HG02678 (cell line): ENCODE results near the gene UBE2G1.

Experiments used
- ATAC-seq: cut with Tn5 transposase; IDR thresholded peaks from one replicate; pipeline ENCODE4 v1.9.1; 2021; ENCODE audit warnings: mild to moderate bottlenecking, moderate library complexity; ENCODE audit not compliant: unreplicated experiment

UBE2G1 gene

DNA sequence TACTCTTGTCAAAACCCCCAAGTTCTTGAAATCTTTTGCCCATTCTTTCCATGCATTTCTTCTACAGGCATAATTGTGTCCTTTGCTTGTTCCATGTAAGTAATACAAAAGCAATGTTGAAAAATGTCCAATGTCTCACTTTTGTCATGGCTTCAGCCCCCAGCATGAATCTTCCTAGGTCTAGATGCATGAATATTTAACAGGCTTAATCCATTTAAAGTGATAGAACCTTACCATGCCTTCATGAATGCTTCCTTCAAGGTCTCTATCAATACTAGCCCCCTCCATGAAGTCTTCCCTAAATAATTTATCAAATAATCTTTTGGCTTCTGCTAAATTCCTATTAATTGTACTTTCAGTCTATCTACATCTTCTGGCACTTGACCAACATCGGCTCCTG, 56.6 kb downstream of the UBE2G1 start:
- no peak for ATAC-seq

DNA sequence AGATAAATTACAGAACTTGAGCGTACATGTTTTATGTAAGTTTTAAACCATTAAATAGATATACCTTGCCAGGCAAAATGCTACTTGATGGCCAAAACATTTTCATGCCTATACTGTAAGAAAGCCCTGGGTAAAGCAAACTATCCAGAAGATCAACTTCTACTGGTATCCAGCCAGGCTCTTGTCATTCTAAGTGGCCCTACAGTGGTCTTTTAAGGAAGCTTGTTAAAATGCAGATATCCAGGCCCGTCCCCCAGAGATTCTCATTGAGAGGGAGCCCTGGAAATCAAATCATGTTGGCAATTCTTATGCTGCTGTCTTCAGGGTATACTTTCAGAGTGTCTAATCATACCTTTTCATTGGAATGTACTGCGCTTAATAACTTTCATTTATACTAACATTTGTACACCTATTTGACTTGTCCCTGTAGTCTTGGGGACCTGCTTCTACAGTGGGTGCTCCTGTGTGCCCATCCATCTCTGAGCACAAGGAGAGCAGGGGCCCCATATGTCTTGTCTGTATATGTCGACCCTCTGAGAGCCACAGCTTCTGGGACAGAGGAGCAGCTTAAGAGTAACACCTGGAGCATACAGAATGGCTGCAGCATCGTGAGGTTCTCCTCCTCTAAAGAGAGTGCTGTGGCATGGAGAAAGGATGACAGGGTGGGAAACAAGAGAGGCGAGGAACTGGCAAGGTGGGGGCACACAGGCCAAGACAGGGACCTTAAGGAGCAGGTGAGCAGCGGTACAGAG, 59.1 kb downstream of the UBE2G1 start:
- no peak for ATAC-seq

DNA sequence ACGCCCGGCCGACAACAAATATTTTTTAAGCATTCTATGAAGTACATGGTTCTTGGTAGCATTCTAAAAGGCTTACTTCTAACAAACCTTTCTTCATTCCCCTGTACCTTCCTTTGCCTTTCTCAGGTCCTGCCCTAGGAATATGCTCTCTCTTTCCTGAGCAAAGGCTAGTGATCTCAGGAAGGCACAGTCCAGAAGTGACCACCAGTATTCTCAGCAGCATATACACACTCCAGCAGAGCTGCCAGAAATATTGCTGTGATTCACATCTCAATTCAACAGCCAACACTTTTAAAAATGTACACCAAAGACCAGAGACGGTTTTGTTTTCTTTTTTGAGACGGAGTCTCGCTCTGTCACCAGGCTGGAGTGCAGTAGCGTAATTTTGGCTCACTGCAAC, 61.3 kb downstream of the UBE2G1 start:
- ATAC-seq, result no peak

DNA sequence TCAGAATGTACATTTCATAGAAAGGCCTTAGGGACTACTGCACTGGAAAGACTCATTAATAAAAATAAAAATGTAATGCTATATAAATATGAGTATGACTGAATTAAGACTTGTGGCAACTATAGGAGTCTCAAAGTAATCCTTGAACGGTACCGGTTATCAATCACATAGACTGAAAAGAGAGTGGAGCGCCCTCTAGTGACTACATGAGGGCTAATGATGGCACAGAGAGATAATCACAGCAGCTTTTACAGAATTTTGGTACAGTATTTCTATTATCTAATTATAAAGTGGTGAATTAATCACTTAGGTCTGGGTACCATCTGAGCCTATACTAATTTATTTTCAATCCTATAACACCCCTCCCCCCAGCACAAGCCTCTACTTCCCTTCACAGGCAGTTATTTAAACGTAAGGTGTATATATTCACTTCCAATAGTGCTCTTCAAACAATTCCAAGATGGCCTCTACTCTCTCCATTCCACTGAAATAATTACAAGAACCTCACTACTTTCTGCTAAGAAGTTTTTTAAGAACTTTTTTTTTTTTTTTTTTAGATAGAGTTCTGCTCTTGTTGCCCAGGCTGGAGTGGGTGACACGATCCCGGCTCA, 62.0 kb downstream of the UBE2G1 start:
- no peak for ATAC-seq

DNA sequence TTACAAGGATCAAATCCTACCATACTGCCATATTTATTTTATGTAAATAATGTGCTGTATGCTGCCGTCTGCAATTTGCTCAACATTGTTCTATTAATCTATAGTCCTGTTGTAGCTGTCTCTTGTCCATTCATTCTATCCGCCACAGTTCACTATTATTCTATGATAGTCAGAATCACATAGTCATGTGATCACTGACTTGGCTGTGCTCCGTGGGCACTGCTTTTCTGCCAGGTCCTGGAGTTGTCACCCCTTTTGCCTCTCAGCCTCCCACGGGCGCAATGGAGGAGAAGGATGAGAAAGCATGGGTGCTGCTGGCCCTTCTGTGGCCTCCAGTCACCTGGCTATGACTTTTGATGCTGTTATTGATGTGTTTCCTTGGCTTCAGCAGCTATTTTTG, 65.4 kb downstream of the UBE2G1 start:
- no peak for ATAC-seq

DNA sequence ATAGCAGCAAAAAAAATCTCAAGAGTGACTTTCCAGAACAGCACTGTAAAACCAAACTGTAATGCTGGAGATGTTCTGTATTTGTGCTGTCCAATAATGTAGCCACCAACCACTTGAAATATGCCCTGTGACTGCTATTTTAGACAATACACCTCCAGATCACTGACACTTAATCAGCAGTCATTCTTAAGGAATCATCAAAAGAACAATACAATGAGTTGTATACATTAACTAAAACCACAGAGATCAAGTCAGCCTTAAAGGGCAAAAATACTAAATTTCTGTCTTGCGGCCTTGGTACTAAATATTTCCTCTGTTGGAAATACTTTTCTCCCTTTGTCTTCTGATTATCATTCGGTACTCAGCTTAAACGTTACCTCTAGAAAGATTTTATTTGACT, 69.1 kb downstream of the UBE2G1 start:
- no peak for ATAC-seq

DNA sequence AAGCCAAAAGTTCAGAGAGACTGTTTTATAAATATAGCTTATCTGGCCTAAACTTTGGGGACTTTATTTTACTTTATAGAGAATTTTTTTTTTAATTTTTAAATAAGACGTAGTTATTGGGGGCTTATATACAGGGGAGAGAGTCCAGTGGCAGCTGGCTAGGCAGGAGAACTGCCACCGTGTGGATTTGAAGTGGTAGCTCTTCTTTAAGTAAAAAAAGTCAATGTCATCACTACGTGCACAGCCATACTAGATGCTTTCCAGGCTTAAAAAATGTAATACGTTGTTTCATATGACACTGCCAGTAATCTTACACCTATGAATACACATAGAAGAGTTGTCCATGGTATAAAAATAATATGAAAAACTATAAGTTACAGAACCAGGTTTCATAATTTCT, 70.8 kb downstream of the UBE2G1 start:
- ATAC-seq, result no peak

DNA sequence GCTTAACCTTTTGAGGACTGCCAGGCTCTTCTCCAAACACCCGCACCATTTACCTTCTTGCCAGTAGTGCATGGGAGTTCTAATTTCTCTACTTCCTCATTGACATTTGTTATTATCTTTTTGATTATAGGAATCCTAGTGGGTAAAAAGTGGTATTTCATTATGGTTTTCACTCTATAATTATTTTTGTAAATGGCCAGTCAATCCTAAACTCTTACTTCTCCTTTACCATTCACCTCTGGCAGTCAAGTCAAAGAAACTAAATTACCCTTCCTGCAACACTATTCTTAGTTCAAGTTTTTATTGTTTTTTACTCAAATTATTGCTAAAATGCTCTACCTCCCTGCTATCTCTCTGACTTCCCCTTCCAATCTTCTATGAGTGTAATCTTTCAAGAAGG, 72.9 kb downstream of the UBE2G1 start:
- no peak for ATAC-seq

DNA sequence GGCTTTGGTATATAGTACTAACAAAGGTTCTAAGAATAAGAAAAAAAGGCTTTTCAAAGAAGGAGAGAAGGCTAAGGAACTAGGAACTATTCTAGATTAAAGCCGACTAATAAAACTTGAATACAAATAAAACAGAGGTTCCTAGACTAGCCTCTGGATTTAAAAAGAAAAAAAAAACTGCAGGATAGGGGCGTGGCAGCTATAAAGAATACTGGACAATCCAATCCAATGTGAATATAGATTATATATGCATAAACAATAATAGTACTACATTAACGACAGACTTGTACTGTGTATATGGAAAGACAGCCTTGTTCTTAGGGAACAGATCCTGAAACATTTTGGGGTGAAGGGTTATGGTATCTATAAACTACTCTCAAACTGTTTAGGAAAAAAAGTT, 78.8 kb downstream of the UBE2G1 start:
- no peak for ATAC-seq

DNA sequence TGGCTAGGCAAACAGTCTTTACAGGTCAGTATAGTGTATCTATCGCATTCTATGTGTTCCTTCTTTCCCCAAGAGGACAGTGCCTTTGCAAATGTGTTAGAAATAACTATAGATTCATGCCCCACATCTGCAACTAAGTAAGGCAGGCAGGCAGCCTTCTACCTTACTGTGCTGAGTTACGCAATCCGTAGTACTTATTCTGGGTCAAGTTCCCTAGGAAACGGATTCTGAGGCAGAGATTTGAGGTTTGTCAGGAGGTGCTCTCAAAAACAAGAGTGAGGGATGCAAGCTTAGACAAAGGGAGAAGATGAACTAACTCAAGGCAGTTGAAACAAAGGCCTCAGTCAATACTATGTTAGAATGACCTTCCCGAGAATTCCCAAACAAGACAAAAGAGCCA, 90.0 kb downstream of the UBE2G1 start:
- no peak for ATAC-seq

DNA sequence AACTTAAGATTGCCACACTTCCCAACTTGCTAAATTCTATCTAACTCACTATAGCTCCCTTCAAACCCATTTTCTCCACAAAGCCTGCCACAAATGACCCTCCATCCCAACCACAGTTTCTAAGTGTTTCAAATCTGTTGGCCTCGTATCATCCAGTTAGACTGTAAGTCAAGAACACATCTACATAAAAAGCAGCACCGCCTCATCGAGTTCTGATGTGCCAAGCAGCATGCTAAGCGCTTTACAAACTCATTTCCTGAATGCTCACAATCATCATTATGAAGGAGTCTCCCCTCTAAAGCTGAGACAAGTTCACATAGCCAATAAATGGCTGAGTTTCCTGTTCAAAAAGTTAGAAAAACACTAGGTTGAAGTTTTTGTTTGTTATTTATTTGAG, 93.5 kb downstream of the UBE2G1 start:
- ATAC-seq, result no peak

DNA sequence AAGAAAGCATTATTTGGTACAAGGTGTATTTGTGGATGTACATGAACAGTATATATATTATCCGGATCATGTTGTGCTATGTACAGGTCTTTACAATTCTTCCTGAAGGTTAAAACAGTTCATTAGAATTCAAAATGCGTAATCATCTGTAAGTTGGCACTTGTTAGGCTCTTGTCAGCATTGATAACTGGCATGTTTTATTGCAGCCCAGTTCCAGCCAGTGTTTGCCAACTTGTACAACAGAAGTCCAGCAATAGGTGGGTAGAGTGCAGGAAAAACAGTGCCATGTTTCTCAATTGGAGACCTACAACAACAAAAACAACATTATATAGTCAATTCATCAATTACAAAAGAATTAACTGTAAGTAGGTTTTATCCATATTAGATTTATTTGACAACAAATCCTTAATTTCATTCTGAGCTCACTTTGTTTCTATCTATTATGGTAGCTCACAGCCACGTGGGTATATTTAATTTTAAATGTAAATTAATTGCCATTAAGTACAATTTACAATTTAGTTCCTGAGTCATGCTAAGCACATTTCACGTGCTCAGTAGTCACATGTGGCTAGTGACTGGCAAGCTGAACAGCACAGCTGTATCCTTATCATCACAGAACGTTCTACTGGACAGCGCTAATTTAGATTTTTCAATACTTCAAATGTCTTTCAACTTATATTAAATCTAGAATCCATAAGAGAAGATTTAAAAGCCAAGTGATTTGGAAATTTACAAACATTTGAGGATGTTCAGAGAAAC, 94.1 kb downstream of the UBE2G1 start:
- no peak for ATAC-seq

DNA sequence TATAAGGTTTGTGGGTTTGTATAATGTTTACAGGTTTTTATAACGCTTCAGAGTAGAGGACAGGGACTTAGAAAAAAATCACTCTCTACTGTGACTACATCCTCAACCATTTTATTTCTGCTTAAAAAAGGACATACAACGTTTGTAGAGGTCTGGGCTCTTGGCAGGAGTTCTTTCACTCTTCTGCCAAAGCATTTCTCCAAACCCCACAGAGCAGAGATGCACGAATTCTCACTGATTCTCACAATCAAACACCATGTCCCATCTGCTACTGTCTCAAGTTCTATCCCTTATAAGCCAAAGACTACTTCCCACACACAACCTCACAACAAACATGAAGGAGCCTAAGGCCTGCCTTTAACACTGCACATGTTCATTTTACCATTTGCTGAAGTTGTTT, 95.7 kb downstream of the UBE2G1 start:
- no peak for ATAC-seq

DNA sequence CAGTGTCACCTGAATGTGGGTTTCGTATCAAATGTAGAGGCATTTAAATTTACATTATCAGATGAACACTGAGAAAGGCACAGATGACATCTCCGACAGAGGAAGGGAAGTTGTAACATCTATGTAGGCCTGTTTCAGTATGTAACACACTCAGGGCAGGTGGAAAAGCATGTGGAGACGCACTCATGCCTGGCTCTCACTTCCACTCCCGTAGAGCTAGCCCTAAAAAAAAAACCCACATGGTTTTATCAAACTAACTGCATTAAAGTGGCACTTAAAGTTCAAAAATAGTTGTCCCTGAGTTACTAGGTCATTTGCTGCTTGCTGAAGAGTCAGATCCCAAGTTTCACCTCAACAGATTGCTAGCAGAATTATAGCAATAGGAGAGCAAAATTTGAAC, 96.6 kb downstream of the UBE2G1 start:
- no peak for ATAC-seq

DNA sequence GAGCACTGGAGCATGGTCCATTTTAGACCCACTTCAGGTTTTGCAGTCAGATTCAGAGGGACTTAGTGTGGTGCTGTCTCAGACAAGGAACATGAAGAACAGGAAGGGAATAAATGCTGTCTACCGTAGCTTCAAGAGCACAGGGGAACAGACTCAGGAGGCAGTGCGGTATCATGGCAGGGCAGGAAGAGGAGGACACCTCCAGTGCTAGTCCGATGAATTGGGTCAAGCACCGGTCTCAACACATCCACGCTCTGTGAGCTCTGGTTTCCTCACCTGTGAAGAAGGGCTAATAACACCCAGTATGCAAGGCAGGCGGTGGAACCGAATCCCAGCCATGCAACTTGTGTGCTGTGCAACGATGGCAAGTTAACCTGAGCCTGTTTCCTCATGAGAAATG, 99.1 kb downstream of the UBE2G1 start:
- ATAC-seq, result no peak

DNA sequence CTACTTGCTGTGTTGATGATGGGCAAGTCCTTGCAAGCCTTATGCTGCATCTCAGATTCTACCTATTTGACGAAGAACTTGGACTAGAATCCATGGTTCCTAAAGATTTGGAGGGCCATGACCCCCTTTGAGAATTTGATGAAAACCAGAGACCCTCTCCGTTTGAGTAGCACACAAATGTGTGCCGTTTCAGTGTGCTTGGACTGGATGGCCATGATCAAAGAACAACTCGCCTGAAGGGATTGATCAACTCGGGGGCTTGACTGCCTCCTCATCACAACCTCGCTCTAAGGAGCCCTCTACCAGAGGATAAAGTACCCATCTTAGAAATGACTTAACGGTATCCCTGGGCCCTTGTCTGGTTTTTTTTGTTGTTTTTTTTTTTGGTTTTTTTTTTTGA, 99.9 kb downstream of the UBE2G1 start:
- no peak for ATAC-seq

DNA sequence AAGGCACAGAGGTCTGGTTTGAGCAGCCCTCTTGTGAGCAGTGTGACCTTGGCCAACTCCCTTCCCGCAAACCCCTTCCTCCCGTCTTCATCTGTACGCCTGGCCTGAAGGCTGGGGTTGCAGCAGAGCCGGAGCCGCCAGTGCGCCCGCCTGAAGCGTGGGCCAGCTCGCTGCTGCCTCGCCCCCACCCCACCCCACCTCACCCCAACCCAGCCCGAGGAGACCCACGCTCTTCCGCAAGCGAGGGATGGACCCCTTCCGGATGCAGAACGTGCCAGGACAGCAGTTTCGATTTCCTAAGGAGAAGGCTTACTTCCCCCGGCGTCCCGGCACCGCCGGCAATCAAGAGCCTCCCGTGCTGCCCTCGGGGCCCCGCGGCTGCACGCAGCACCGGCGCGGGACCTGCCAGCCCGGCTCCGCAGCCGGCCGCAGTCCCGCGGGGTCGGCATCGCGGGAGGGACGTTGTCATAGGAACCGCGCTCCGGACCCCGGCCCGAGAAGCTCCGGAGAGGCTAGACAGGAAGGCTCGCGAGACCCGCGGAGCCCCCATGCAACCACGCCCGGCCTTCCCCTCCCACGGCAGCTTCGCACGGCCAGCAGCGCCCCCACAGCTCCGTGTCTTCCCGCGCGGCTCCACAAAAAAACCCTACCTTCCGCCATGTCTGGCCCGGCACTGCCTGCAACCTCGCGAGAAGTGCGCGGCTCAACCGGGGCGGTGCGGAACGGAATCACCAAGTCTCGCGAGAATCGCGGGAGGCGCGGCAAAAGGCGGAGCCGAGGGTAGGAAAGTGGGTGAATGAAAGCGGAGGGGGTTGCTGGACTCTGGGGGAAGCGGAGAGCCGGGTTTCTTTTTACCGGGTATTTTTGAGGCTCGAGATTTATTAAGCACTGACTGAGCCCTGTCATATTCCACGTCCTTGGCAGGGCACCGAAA, 102.9 kb downstream of the UBE2G1 start, which contains the start of gene ANKFY1:
ANKFY1 (minus strand) TSS at position 698 of the 934 bp plus-strand sequence; CDS start at position 660, 38 bp downstream.
- peak; percentile 93 for ATAC-seq

DNA sequence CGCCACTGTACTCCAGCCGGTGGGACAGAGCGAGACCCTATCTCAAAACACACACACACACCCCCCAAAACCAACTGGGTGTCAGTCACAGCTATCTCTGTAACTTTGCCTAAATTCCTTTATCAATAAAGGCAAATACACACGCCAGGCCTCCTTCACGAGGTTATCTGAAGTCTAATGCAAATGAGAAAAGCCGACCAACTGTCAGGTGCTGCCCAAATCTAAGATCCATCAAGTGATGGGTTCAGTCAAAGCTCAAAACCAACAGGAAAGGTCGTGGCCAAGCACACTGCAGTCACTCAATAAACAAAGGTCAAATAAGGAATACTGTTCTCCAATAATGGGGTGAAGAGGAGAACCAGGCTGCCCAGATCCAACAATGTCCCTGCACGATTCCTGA, 103.8 kb downstream of the UBE2G1 start:
- ATAC-seq, result no peak

DNA sequence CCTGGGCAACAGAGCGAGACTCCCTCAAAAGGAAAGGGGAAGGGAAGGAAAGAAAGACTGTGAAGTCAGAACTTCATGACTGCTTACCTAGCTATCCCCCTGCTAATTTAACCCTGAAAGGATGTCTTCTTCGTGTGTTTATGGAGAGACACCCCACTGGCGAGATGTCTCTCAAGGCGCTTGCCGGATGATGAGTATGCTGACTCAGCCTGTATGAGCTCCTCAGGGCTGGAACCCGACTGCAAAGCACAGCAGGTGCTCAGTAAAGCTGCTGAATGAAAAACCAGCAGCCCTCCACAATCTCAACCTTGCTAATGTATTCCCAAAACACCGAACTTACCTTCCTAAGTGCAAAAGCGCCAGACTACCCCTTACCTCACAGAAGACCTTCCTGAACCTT, 105.0 kb downstream of the UBE2G1 start:
- ATAC-seq, result no peak

DNA sequence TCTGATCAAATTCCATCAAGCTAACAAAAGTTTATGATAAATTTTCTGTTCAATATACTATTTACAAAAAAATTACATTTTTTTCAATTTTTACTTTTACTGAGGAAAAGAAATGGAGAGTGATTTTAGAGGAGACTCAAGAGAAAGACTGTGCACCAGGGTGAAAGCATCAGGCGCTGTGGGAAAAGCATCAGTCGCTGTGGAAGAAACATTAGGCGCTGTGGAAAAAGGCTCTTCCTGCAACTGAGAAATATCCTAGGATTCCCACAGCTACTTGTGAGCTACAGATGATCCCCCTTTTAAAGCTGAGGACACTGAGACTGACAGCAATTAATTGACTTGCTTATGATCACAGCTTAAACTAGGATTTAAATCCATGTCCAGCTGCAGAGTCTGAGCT, 107.6 kb downstream of the UBE2G1 start:
- ATAC-seq, result no peak

DNA sequence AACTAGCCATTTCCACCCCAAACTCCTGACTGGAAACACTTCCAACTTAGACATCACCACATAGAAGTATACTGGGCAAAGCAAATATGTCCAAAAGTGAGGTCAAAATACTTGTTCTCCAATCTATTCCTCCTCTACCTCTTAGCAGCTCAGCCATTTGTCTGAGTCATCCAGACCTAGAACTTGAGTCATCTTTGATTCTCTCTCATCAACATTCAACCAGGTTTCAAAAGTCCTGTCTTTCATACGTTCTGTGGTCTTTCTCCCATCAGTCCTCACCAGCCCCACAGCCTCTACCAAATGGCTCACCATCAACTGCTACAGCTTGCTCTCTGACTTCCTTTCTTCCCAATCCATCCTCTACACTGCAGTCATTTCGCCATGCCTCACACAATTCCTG, 109.5 kb downstream of the UBE2G1 start:
- ATAC-seq, result no peak
